OCI-LY7 (cell line): ENCODE data around the gene NOTCH4. TPM values are rescaled to one million over a fixed set of nuclear protein-coding genes. Genes with fewer than 3 reads are reported as not detected.
"Not testable (repeated sequence)": the region's sequence is repeated elsewhere in the genome, so short reads cannot be mapped to it uniquely, and the experiment has no call there.

ENCODE experiments used
- BruUV-seq: library from RNA; stranded (reverse); fragments of 400-500 nt; replicated peaks from 2 replicates; lab custom pipeline; 2021; lab: Mats Ljungman, UMichigan
- CTCF ChIA-PET: fragments of 300-600 bp; sonication (Branson Sonifier 250); formaldehyde crosslinking; loops from one replicate; lab custom pipeline; 2022; ENCODE audit warnings: antibody characterized with exemption; ENCODE audit not compliant: unreplicated experiment; lab: Charles Lee
- POLR2A ChIA-PET: fragments of 300-600 bp; sonication (Branson Sonifier 250); formaldehyde crosslinking; loops from one replicate; lab custom pipeline; 2022; ENCODE audit warnings: antibody characterized with exemption; lab: Charles Lee
- DNase-seq: peaks from one replicate; pipeline ENCODE4 v3.0.0-alpha.2; 2015; ENCODE audit warnings: low spot score
- H2AFZ ChIP-seq: fragments of 200-600 bp; sonication (generic), shearing (Covaris generic); 2 replicates; pipeline ENCODE4 v1.6.1; 2014; ENCODE audit warnings: mild to moderate bottlenecking, antibody characterized with exemption, low read length, moderate library complexity
- H3K27ac ChIP-seq: fragments of 200-600 bp; sonication (generic); 2 replicates; pipeline ENCODE4 v1.5.1; 2014; ENCODE audit warnings: mixed run types, low read depth, mild to moderate bottlenecking, moderate library complexity, low read length, inconsistent platforms; ENCODE audit not compliant: poor library complexity, severe bottlenecking
- H3K36me3 ChIP-seq: fragments of 200-600 bp; sonication (generic); 2 replicates; pipeline ENCODE4 v1.6.1; 2014; ENCODE audit warnings: mild to moderate bottlenecking, antibody characterized with exemption, low read length, moderate library complexity, mixed read lengths; ENCODE audit not compliant: insufficient read depth
- H3K4me1 ChIP-seq: fragments of 200-600 bp; sonication (generic); 2 replicates; pipeline ENCODE4 v1.5.1; 2014; ENCODE audit warnings: mild to moderate bottlenecking, low read length; ENCODE audit not compliant: insufficient read depth, poor library complexity, severe bottlenecking
- H3K4me2 ChIP-seq: fragments of 200-600 bp; sonication (generic); 2 replicates; pipeline ENCODE4 v1.6.1; 2014; ENCODE audit warnings: mild to moderate bottlenecking, low read length
- H3K4me3 ChIP-seq: fragments of 200-600 bp; sonication (generic); 2 replicates; pipeline ENCODE4 v1.5.1; 2014; ENCODE audit warnings: mild to moderate bottlenecking, low read depth, low read length; ENCODE audit not compliant: poor library complexity, severe bottlenecking
- H3K79me2 ChIP-seq: fragments of 200-600 bp; sonication (generic); 2 replicates; pipeline ENCODE4 v1.6.1; 2016; ENCODE audit warnings: low read depth, mild to moderate bottlenecking, low read length, moderate library complexity, mixed read lengths; ENCODE audit not compliant: insufficient read depth
- H3K9me2 ChIP-seq: fragments of 200-600 bp; sonication (generic); 2 replicates; pipeline ENCODE4 v1.6.1; 2016; ENCODE audit warnings: mild to moderate bottlenecking, low read length, mixed read lengths; ENCODE audit not compliant: insufficient read depth
- H3K9me3 ChIP-seq: fragments of 200-600 bp; sonication (generic); 2 replicates; pipeline ENCODE4 v1.6.1; 2014; ENCODE audit warnings: mild to moderate bottlenecking, mixed run types, low read length, mixed read lengths
- H4K20me1 ChIP-seq: fragments of 200-600 bp; sonication (generic); 2 replicates; pipeline ENCODE4 v1.6.1; 2014; ENCODE audit warnings: mild to moderate bottlenecking, antibody characterized with exemption, low read length, moderate library complexity, mixed read lengths; ENCODE audit not compliant: insufficient read depth
- CTCF ChIP-seq: fragments of 200-600 bp; sonication (generic); conservative IDR thresholded peaks from 2 replicates; pipeline ENCODE4 v1.5.1; 2014; ENCODE audit warnings: mild to moderate bottlenecking, antibody characterized with exemption, low read length, moderate library complexity, mixed read lengths
- EZH2phosphoT487 ChIP-seq: fragments of 200-600 bp; sonication (generic); IDR thresholded peaks from 2 replicates; pipeline ENCODE4 v1.6.1; 2018; ENCODE audit warnings: low read depth, borderline replicate concordance, mild to moderate bottlenecking, mixed run types, antibody characterized with exemption, low read length, moderate library complexity, mixed read lengths
- intact Hi-C: fragments of 100-400 bp; cut with micrococcal nuclease; formaldehyde crosslinking; loops from one replicate; pipeline ENCODE4 v1.10.0; 2022; ENCODE audit not compliant: unreplicated experiment
- total RNA-seq, 2 experiments: library from RNA; depleted of rRNA in 1 of 2; stranded (reverse); fragments of >200 nt in 1 of 2; shearing (Covaris generic) in 1 of 2; gene quantifications; 2 replicates each; pipeline ENCODE4 v1.2.3, GENCODE V29; 2014 to 2022

Gene NOTCH4
- total RNA-seq, 2 experiments from 2014 or later: 1.4 to 2.4 TPM

GRCh38 chr6:32267035-32267434, 43.2 kb upstream of the NOTCH4 start:
- DNase-seq: peak; percentile 15
- Histone ChIP-seq H3K4me1 (peaks cover 50% of the 10 kb centered on the region), H3K27ac (peak overlapping the region; percentile 93), H3K79me2 (no peaks in the 10 kb centered on the region), H4K20me1 (no peaks in the 10 kb centered on the region), H3K9me2 (no peaks in the 10 kb centered on the region), H3K4me2 (peak overlapping the region; percentile 57), H3K36me3 (peaks cover 6% of the 10 kb centered on the region; the same call in 1 of the 2 replicates), H3K9me3 (peaks cover 18% of the 10 kb centered on the region; the same call in 1 of the 2 replicates), H3K4me3 (peak overlapping the region; percentile 21), H2AFZ (peak overlapping the region; percentile 84; the same call in 1 of the 2 replicates)
- CTCF ChIA-PET: no interaction called here
- POLR2A ChIA-PET: interaction anchor here (1.1 to 1.5 kb wide), 3 partner anchors 13 to 78 kb away, joined by 3 to 4 read pairs (median 3); no protein-coding TSS in a partner anchor
- TF ChIP-seq EZH2phosphoT487 (no peak), CTCF (no peak)
- BruUV-seq: no TSS peak
- intact Hi-C loops: no loop called here

- H4K20me1 ChIP-seq, H3K9me2 ChIP-seq, DNase-seq, H3K4me2 ChIP-seq, H2AFZ ChIP-seq, POLR2A ChIA-PET, CTCF ChIA-PET, H3K27ac ChIP-seq, H3K36me3 ChIP-seq, H3K4me3 ChIP-seq, H3K79me2 ChIP-seq, intact Hi-C loops, BruUV-seq, H3K9me3 ChIP-seq: not testable (repeated sequence)
- peaks cover 11% of the 10 kb centered on the region for H3K4me1 ChIP-seq
Observed at GRCh38 chr6:32257262-32257661, 33.4 kb upstream of the NOTCH4 start.

- peak overlapping the region; percentile 14; the same call in 1 of the 2 replicates for H3K4me2 ChIP-seq
- ChIA-PET POLR2A (no interaction called here), CTCF (no interaction called here)
- TF ChIP-seq CTCF: 0 out of 2 replicates have a peak, but pooled peaks have one; percentile 24
- TF ChIP-seq EZH2phosphoT487: no peak
- H3K27ac ChIP-seq: no peak overlapping the region
- no peaks in the 10 kb centered on the region for H3K79me2 ChIP-seq
- no peaks in the 10 kb centered on the region for H3K36me3 ChIP-seq
- peaks cover 12% of the 10 kb centered on the region for H3K4me1 ChIP-seq
- no peaks in the 10 kb centered on the region for H4K20me1 ChIP-seq
- no peaks in the 10 kb centered on the region for H3K9me3 ChIP-seq
- no TSS peak for BruUV-seq
- H3K4me3 ChIP-seq: no peak overlapping the region
- peak overlapping the region; percentile 23; the same call in 1 of the 2 replicates for H2AFZ ChIP-seq
- no peaks in the 10 kb centered on the region for H3K9me2 ChIP-seq
- DNase-seq: no peak
- intact Hi-C loops: no loop called here
Observed at GRCh38 chr6:32255199-32256153, 31.6 kb upstream of the NOTCH4 start.
